HepG2 (cell line): Measurements from ENCODE around the gene FNDC10. TPM values are rescaled to one million over a fixed set of nuclear protein-coding genes. Genes with fewer than 3 reads are reported as not detected.

Experiments
- ELF3 ChIP-seq: IDR thresholded peaks from 2 replicates; pipeline ENCODE4 v1.6.1; 2016; ENCODE audit warnings: missing genetic modification reagents, missing compliant biosample characterization
- FLYWCH1 ChIP-seq: sonication (generic); formaldehyde crosslinking; IDR thresholded peaks from 2 replicates; pipeline ENCODE4 v1.8.1; 2023; ENCODE audit warnings: mild to moderate bottlenecking, missing genetic modification reagents
- HOXD1 ChIP-seq: sonication (generic); formaldehyde crosslinking; IDR thresholded peaks from 2 replicates; pipeline ENCODE4 v1.5.0; 2020; ENCODE audit warnings: missing genetic modification reagents
- KMT2B ChIP-seq: IDR thresholded peaks from 2 replicates; pipeline ENCODE4 v1.6.1; 2016; ENCODE audit warnings: missing genetic modification reagents, missing compliant biosample characterization
- STAT5B ChIP-seq: sonication (generic); formaldehyde crosslinking; IDR thresholded peaks from 2 replicates; pipeline ENCODE4 v1.4.0; 2020; ENCODE audit warnings: missing genetic modification reagents
- TEAD3 ChIP-seq: optimal IDR thresholded peaks from 2 replicates; pipeline ENCODE3; 2016; ENCODE audit warnings: borderline replicate concordance
- ZNF776 ChIP-seq: sonication (generic); formaldehyde crosslinking; IDR thresholded peaks from 2 replicates; pipeline ENCODE4 v1.4.0; 2020; ENCODE audit warnings: mild to moderate bottlenecking, missing genetic modification reagents
- polyA plus RNA-seq, 8 experiments: library from polyadenylated mRNA; depleted of rRNA in 3 of 8; stranded (reverse) in 7 of 8; unstranded in 1 of 8; fragments of >200 nt; fragmentation: Illumina TruSeq in 4 of 8; extraction: Trizol in 4 of 8; gene quantifications; 2 replicates each; pipeline versions ENCODE4 v1.2.1 to v1.2.3, GENCODE V29; 2011 to 2016; ENCODE audit warnings: low read depth in 4 of 8, missing spikeins in 1 of 8, mixed read lengths in 1 of 8; ENCODE audit not compliant: insufficient read depth in 1 of 8
- total RNA-seq, 5 experiments: library from RNA; depleted of rRNA; stranded (reverse); fragments of >200 nt; fragmentation: Illumina TruSeq; extraction: Trizol; gene quantifications; 2 replicates each; pipeline ENCODE4 v1.2.3, GENCODE V29; 2016; ENCODE audit warnings: low read depth in 1 of 5
- TF ChIP-seq, protein P1 (sequence below): sonication (generic); formaldehyde crosslinking; conservative IDR thresholded peaks from 2 replicates; pipeline ENCODE4 v1.4.0; 2020; ENCODE audit warnings: missing genetic modification reagents
- TF ChIP-seq, protein P2 (sequence below), 2 experiments: sonication (generic) in 1 of 2; formaldehyde crosslinking in 1 of 2; IDR thresholded peaks; 2 replicates each; pipeline versions ENCODE4 v1.6.1 to v1.9.0; 2014 to 2022; ENCODE audit warnings: antibody characterized with exemption in 1 of 2, borderline replicate concordance in 1 of 2, inconsistent platforms in 1 of 2, low read depth in 1 of 2, missing genetic modification reagents in 1 of 2
- TF ChIP-seq, protein P3 (sequence below): sonication (generic); formaldehyde crosslinking; IDR thresholded peaks from 2 replicates; pipeline ENCODE4 v1.8.1; 2023; ENCODE audit warnings: missing genetic modification reagents, mild to moderate bottlenecking, borderline replicate concordance
- TF ChIP-seq, protein P4 (sequence below), 2 experiments: sonication (generic) in 1 of 2; formaldehyde crosslinking in 1 of 2; IDR thresholded peaks; 2 replicates each; pipeline versions ENCODE4 v1.4.0 to v1.6.1; 2018 to 2020; ENCODE audit warnings: missing genetic modification reagents in 2 of 2, borderline replicate concordance in 1 of 2, low read depth in 1 of 2, mild to moderate bottlenecking in 1 of 2, missing biosample characterization in 1 of 2
- TF ChIP-seq, protein P5 (sequence below): sonication (generic); formaldehyde crosslinking; conservative IDR thresholded peaks from 2 replicates; pipeline ENCODE4 v1.4.0; 2020; ENCODE audit warnings: missing genetic modification reagents
- TF ChIP-seq, protein P6 (sequence below): sonication (generic); formaldehyde crosslinking; IDR thresholded peaks from 2 replicates; pipeline ENCODE4 v1.4.0; 2020; ENCODE audit warnings: low read depth, mild to moderate bottlenecking, missing genetic modification reagents

Gene FNDC10
- total and polyA plus RNA-seq, 2 of the 13 experiments (the other 11 are each of a cell fraction or from before 2014, with no cell fraction given) = 2.2 to 2.5 TPM

DNA sequence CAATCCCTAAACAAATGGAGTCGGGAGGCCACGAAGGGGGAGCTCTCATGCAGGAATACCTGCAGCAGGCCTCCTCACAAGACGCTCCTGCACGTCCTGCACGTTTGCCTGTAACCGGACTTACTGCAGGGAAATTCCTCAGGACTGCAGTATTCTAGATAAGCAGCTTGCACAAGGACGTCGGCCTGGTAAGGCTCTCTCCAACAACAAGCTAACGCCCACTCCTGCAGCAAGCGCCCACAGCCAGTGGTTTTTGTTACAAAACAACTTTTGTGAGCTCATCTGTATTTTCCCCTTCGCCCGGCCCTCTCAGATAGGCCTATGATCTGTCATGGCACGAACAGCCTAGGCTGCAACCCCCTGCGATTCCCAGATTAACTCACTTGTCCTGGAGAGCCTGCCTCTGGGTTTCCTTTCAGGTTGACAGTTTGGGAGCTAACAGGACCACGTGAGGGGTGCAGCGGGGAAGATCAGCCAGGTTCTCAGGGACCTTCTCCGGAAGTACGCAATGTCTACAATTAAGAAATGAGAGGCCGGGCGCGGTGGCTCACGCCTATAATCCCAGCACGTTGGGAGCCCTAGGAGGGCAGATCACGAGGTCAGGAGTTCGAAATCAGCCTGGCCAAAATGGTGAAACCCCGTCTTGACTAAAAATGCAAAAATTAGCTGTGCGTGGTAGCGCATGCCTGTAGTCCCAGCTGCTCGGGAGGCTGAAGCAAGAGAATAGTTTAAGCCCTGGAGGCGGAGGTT, 14.4 kb upstream of the FNDC10 start (continued):
- TF ChIP-seq, protein P1, sequence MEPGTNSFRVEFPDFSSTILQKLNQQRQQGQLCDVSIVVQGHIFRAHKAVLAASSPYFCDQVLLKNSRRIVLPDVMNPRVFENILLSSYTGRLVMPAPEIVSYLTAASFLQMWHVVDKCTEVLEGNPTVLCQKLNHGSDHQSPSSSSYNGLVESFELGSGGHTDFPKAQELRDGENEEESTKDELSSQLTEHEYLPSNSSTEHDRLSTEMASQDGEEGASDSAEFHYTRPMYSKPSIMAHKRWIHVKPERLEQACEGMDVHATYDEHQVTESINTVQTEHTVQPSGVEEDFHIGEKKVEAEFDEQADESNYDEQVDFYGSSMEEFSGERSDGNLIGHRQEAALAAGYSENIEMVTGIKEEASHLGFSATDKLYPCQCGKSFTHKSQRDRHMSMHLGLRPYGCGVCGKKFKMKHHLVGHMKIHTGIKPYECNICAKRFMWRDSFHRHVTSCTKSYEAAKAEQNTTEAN = no peak
- TF ChIP-seq, protein P2, sequence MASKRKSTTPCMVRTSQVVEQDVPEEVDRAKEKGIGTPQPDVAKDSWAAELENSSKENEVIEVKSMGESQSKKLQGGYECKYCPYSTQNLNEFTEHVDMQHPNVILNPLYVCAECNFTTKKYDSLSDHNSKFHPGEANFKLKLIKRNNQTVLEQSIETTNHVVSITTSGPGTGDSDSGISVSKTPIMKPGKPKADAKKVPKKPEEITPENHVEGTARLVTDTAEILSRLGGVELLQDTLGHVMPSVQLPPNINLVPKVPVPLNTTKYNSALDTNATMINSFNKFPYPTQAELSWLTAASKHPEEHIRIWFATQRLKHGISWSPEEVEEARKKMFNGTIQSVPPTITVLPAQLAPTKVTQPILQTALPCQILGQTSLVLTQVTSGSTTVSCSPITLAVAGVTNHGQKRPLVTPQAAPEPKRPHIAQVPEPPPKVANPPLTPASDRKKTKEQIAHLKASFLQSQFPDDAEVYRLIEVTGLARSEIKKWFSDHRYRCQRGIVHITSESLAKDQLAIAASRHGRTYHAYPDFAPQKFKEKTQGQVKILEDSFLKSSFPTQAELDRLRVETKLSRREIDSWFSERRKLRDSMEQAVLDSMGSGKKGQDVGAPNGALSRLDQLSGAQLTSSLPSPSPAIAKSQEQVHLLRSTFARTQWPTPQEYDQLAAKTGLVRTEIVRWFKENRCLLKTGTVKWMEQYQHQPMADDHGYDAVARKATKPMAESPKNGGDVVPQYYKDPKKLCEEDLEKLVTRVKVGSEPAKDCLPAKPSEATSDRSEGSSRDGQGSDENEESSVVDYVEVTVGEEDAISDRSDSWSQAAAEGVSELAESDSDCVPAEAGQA (IDR thresholded peaks at IDR 0.05; ENCODE audit: low read depth) = peak; percentile 33; the same call in 1 of the 2 replicates
- TF ChIP-seq, protein P2 (CRISPR knock-in tag; IDR thresholded peaks at IDR 0.05; ENCODE audit: borderline replicate concordance) = no peak
- TF ChIP-seq, protein P3, sequence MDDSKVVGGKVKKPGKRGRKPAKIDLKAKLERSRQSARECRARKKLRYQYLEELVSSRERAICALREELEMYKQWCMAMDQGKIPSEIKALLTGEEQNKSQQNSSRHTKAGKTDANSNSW (CRISPR knock-in tag) = no peak
- TF ChIP-seq STAT5B = no peak
- no peak for TF ChIP-seq ELF3
- no peak for TF ChIP-seq TEAD3 (CRISPR knock-in tag)
- TF ChIP-seq, protein P4, sequence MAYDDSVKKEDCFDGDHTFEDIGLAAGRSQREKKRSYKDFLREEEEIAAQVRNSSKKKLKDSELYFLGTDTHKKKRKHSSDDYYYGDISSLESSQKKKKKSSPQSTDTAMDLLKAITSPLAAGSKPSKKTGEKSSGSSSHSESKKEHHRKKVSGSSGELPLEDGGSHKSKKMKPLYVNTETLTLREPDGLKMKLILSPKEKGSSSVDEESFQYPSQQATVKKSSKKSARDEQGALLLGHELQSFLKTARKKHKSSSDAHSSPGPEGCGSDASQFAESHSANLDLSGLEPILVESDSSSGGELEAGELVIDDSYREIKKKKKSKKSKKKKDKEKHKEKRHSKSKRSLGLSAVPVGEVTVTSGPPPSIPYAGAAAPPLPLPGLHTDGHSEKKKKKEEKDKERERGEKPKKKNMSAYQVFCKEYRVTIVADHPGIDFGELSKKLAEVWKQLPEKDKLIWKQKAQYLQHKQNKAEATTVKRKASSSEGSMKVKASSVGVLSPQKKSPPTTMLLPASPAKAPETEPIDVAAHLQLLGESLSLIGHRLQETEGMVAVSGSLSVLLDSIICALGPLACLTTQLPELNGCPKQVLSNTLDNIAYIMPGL (CRISPR knock-in tag; IDR thresholded peaks at IDR 0.05; ENCODE audit: borderline replicate concordance in 1 of 2, low read depth in 1 of 2) = no peak; a peak in 1 of 4 replicates
- TF ChIP-seq ZNF776 (CRISPR knock-in tag) = no peak
- TF ChIP-seq KMT2B (CRISPR knock-in tag) = no peak
- TF ChIP-seq, protein P5, sequence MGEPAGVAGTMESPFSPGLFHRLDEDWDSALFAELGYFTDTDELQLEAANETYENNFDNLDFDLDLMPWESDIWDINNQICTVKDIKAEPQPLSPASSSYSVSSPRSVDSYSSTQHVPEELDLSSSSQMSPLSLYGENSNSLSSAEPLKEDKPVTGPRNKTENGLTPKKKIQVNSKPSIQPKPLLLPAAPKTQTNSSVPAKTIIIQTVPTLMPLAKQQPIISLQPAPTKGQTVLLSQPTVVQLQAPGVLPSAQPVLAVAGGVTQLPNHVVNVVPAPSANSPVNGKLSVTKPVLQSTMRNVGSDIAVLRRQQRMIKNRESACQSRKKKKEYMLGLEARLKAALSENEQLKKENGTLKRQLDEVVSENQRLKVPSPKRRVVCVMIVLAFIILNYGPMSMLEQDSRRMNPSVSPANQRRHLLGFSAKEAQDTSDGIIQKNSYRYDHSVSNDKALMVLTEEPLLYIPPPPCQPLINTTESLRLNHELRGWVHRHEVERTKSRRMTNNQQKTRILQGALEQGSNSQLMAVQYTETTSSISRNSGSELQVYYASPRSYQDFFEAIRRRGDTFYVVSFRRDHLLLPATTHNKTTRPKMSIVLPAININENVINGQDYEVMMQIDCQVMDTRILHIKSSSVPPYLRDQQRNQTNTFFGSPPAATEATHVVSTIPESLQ (CRISPR knock-in tag) = no peak
- TF ChIP-seq HOXD1 (CRISPR knock-in tag) = no peak
- no peak for TF ChIP-seq FLYWCH1 (CRISPR knock-in tag)
- TF ChIP-seq, protein P6, sequence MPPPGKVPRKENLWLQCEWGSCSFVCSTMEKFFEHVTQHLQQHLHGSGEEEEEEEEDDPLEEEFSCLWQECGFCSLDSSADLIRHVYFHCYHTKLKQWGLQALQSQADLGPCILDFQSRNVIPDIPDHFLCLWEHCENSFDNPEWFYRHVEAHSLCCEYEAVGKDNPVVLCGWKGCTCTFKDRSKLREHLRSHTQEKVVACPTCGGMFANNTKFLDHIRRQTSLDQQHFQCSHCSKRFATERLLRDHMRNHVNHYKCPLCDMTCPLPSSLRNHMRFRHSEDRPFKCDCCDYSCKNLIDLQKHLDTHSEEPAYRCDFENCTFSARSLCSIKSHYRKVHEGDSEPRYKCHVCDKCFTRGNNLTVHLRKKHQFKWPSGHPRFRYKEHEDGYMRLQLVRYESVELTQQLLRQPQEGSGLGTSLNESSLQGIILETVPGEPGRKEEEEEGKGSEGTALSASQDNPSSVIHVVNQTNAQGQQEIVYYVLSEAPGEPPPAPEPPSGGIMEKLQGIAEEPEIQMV (CRISPR knock-in tag) = 0 out of 2 replicates have a peak, but pooled peaks have one; percentile 35
